Fibroblast of upper back skin (primary cell): ENCODE data around the gene KRT77.

ENCODE experiments used
- DNase-seq: peaks from one replicate; pipeline ENCODE4 v3.0.0-alpha.2; 2013

KRT77 gene

GRCh38 chr12:52650520-52651081 lies 52.7 kb downstream of the KRT77 start:
- DNase-seq, result no peak

GRCh38 chr12:52649066-52649465 lies 54.3 kb downstream of the KRT77 start:
- no peak for DNase-seq

- no peak for DNase-seq
Measured at GRCh38 chr12:52648012-52648550, 55.2 kb downstream of the KRT77 start.

GRCh38 chr12:52647601-52648000 lies 55.7 kb downstream of the KRT77 start:
- no peak for DNase-seq

- DNase-seq, result no peak
Measured at GRCh38 chr12:52646613-52647012, 56.7 kb downstream of the KRT77 start.

GRCh38 chr12:52645982-52646381 lies 57.3 kb downstream of the KRT77 start:
- DNase-seq, result no peak

- DNase-seq, result no peak
Measured at GRCh38 chr12:52645120-52645761, 58.1 kb downstream of the KRT77 start.

- no peak for DNase-seq
Measured at GRCh38 chr12:52644078-52644415, 59.3 kb downstream of the KRT77 start.

- no peak for DNase-seq
Measured at GRCh38 chr12:52643233-52644077, 59.9 kb downstream of the KRT77 start.

- no peak for DNase-seq
Measured at GRCh38 chr12:52641468-52641867, 61.9 kb downstream of the KRT77 start.
